GM18520 (cell line): ENCODE measurements around the gene CLMN.

Source experiments
- ATAC-seq: cut with Tn5 transposase; IDR thresholded peaks from one replicate; pipeline ENCODE4 v1.9.1; 2021; ENCODE audit not compliant: unreplicated experiment

The CLMN gene

GRCh38 chr14:95341564-95341963 lies 21.9 kb upstream of the CLMN start:
- ATAC-seq: no peak

- ATAC-seq: no peak
These were observed 21.4 kb upstream of the CLMN start for GRCh38 chr14:95341115-95341514.

- ATAC-seq: no peak
These were observed 20.5 kb upstream of the CLMN start for GRCh38 chr14:95340201-95340697.

GRCh38 chr14:95339301-95339865 lies 19.7 kb upstream of the CLMN start:
- no peak for ATAC-seq

- ATAC-seq: no peak
These were observed 18.7 kb upstream of the CLMN start for GRCh38 chr14:95338436-95338835.

- ATAC-seq: no peak
These were observed 17.4 kb upstream of the CLMN start for GRCh38 chr14:95337041-95337595.

GRCh38 chr14:95336192-95336760 lies 16.6 kb upstream of the CLMN start:
- ATAC-seq: no peak

GRCh38 chr14:95335071-95335470 lies 15.4 kb upstream of the CLMN start:
- no peak for ATAC-seq

GRCh38 chr14:95334044-95334443 lies 14.3 kb upstream of the CLMN start:
- no peak for ATAC-seq

GRCh38 chr14:95332641-95333040 lies 12.9 kb upstream of the CLMN start:
- ATAC-seq: no peak

- no peak for ATAC-seq
These were observed 12.2 kb upstream of the CLMN start for GRCh38 chr14:95331708-95332408.

- ATAC-seq: no peak
These were observed 11.1 kb upstream of the CLMN start for GRCh38 chr14:95330591-95331370.

GRCh38 chr14:95329941-95330340 lies 10.2 kb upstream of the CLMN start:
- no peak for ATAC-seq

- no peak for ATAC-seq
These were observed 9.2 kb upstream of the CLMN start for GRCh38 chr14:95328729-95329503.

- ATAC-seq: peak; percentile 91
These were observed 8.1 kb upstream of the CLMN start for GRCh38 chr14:95327558-95328374.

- ATAC-seq: no peak
These were observed 7.3 kb upstream of the CLMN start for GRCh38 chr14:95326987-95327386.

GRCh38 chr14:95323917-95324316 lies 4.2 kb upstream of the CLMN start:
- no peak for ATAC-seq

- ATAC-seq: no peak
These were observed 3.7 kb upstream of the CLMN start for GRCh38 chr14:95323361-95323760.

- no peak for ATAC-seq
These were observed 2.9 kb upstream of the CLMN start for GRCh38 chr14:95322651-95323050.
